Measurements from ENCODE around the gene NFYC. TPM values are rescaled to one million over a fixed set of nuclear protein-coding genes. Genes with fewer than 3 reads are reported as not detected.
"Not testable (repeated sequence)": the region's sequence is repeated elsewhere in the genome, so short reads cannot be mapped to it uniquely, and the experiment has no call there.

The NFYC gene
- total RNA-seq, 1 donor from 2014 or later = 67.2 TPM

- no peaks in the 10 kb centered on the region for H3K9me3 Mint-ChIP-seq
- no peak for DNase-seq (ENCODE audit: low read depth, low spot score)
- TF ChIP-seq CTCF (conservative IDR thresholded peaks at IDR 0.05) = no peak
- no peaks in the 10 kb centered on the region for H3K27me3 Mint-ChIP-seq (ENCODE audit: low read depth)
- H3K27ac Mint-ChIP-seq (ENCODE audit: unreplicated experiment) = no peak overlapping the region
- H3K36me3 Mint-ChIP-seq (ENCODE audit: low read depth) = no peaks in the 10 kb centered on the region
- no peak overlapping the region for H3K4me3 Mint-ChIP-seq
- H3K4me1 Mint-ChIP-seq = peaks cover 22% of the 10 kb centered on the region
Measured at GRCh38 chr1:40699787-40700186, 8.3 kb downstream of the NFYC start.

GRCh38 chr1:40701684-40702083, 10.2 kb downstream of the NFYC start:
- TF ChIP-seq CTCF (conservative IDR thresholded peaks at IDR 0.05) = no peak
- DNase-seq (ENCODE audit: low read depth, low spot score) = no peak
- no peak overlapping the region for H3K4me3 Mint-ChIP-seq
- peaks cover 16% of the 10 kb centered on the region for H3K4me1 Mint-ChIP-seq
- no peaks in the 10 kb centered on the region for H3K27me3 Mint-ChIP-seq (ENCODE audit: low read depth)
- no peaks in the 10 kb centered on the region for H3K9me3 Mint-ChIP-seq
- no peaks in the 10 kb centered on the region for H3K36me3 Mint-ChIP-seq (ENCODE audit: low read depth)
- no peak overlapping the region for H3K27ac Mint-ChIP-seq (ENCODE audit: unreplicated experiment)

- H3K4me3 Mint-ChIP-seq; H3K36me3 Mint-ChIP-seq (ENCODE audit: low read depth); H3K9me3 Mint-ChIP-seq; H3K27ac Mint-ChIP-seq (ENCODE audit: unreplicated experiment); H3K27me3 Mint-ChIP-seq (ENCODE audit: low read depth); DNase-seq (ENCODE audit: low read depth, low spot score); H3K4me1 Mint-ChIP-seq: not testable (repeated sequence)
Measured at GRCh38 chr1:40702810-40703209, 11.3 kb downstream of the NFYC start.

GRCh38 chr1:40703316-40703715, 11.8 kb downstream of the NFYC start:
- Mint-ChIP-seq H3K9me3 (no peaks in the 10 kb centered on the region), H3K4me1 (peaks cover 9% of the 10 kb centered on the region), H3K36me3 (ENCODE audit: low read depth) (no peaks in the 10 kb centered on the region), H3K27ac (ENCODE audit: unreplicated experiment) (no peak overlapping the region), H3K27me3 (ENCODE audit: low read depth) (no peaks in the 10 kb centered on the region), H3K4me3 (no peak overlapping the region)
- no peak for TF ChIP-seq CTCF (conservative IDR thresholded peaks at IDR 0.05)
- DNase-seq (ENCODE audit: low read depth, low spot score) = no peak

GRCh38 chr1:40704817-40705733, 13.6 kb downstream of the NFYC start:
- Mint-ChIP-seq H3K4me3 (no peak overlapping the region), H3K36me3 (ENCODE audit: low read depth) (no peaks in the 10 kb centered on the region), H3K9me3 (no peaks in the 10 kb centered on the region), H3K27ac (ENCODE audit: unreplicated experiment) (no peak overlapping the region), H3K4me1 (peaks cover 25% of the 10 kb centered on the region), H3K27me3 (ENCODE audit: low read depth) (no peaks in the 10 kb centered on the region)
- no peak for DNase-seq (ENCODE audit: low read depth, low spot score)
- TF ChIP-seq CTCF (conservative IDR thresholded peaks at IDR 0.05) = no peak

- Mint-ChIP-seq H3K27me3 (ENCODE audit: low read depth) (no peaks in the 10 kb centered on the region), H3K4me3 (no peak overlapping the region), H3K36me3 (ENCODE audit: low read depth) (no peaks in the 10 kb centered on the region), H3K4me1 (peaks cover 41% of the 10 kb centered on the region), H3K27ac (ENCODE audit: unreplicated experiment) (no peak overlapping the region), H3K9me3 (no peaks in the 10 kb centered on the region)
- no peak for DNase-seq (ENCODE audit: low read depth, low spot score)
- no peak for TF ChIP-seq CTCF (conservative IDR thresholded peaks at IDR 0.05)
Measured at GRCh38 chr1:40706626-40707025, 15.1 kb downstream of the NFYC start.

All from neural crest cell (in vitro differentiated cells).